Activated B cell treated with CpG ODN at 0.5 μM for 24 hours (primary cell): ENCODE measurements around the gene TIAM1. TPM values are rescaled to one million over a fixed set of nuclear protein-coding genes. Genes with fewer than 3 reads are reported as not detected.

Experiments used
- ATAC-seq: fragments of 200-7000 bp; cut with Tn5 transposase; one replicate; pipeline ENCODE4 v1.10.0; 2021; ENCODE audit warnings: low read depth, mild to moderate bottlenecking, moderate library complexity
- CTCF ChIA-PET: fragments of 350-600 bp; sonication (Branson Sonifier 250); formaldehyde crosslinking; loops from one replicate; lab custom pipeline; 2021; ENCODE audit warnings: antibody characterized with exemption; lab: Charles Lee
- POLR2A ChIA-PET: fragments of 350-600 bp; sonication (Branson Sonifier 250); formaldehyde crosslinking; loops from one replicate; lab custom pipeline; 2021; ENCODE audit warnings: antibody characterized with exemption; lab: Charles Lee
- DNase-seq: peaks from one replicate; pipeline ENCODE4 v3.0.0; 2022
- H3K27ac Mint-ChIP-seq: one replicate; pipeline ENCODE4 v1.8.0; 2020; ENCODE audit warnings: mixed read lengths
- H3K27me3 Mint-ChIP-seq: one replicate; pipeline ENCODE4 v1.8.0; 2021; ENCODE audit warnings: mixed read lengths
- H3K36me3 Mint-ChIP-seq: one replicate; pipeline ENCODE4 v1.8.0; 2021; ENCODE audit warnings: low read depth, mixed read lengths
- H3K4me1 Mint-ChIP-seq: one replicate; pipeline ENCODE4 v1.8.0; 2021; ENCODE audit warnings: mixed read lengths
- H3K4me3 Mint-ChIP-seq: one replicate; pipeline ENCODE4 v1.8.0; 2020; ENCODE audit warnings: mild to moderate bottlenecking, mixed read lengths
- H3K9me3 Mint-ChIP-seq: one replicate; pipeline ENCODE4 v1.8.0; 2020; ENCODE audit warnings: mixed read lengths
- intact Hi-C: fragments of 100-400 bp; cut with micrococcal nuclease; formaldehyde crosslinking; loops from one replicate; pipeline ENCODE4 v1.15.1; 2024
- total RNA-seq: library from RNA; stranded (reverse); gene quantifications from 2 replicates; pipeline ENCODE4 v1.2.3, GENCODE V29; 2022
- TF ChIP-seq, protein P1 (sequence below): fragments of 200-600 bp; IDR thresholded peaks from one replicate; pipeline ENCODE4 v1.8.0; 2022; ENCODE audit warnings: antibody characterized with exemption, mild to moderate bottlenecking

Gene TIAM1
- total RNA-seq, 1 donor from 2014 or later = 0.84 TPM

GRCh38 chr21:31316072-31316471 is 28.0 kb downstream of the TIAM1 start:
- DNase-seq (no peak), ATAC-seq (no peak)
- H3K9me3 Mint-ChIP-seq = no peaks in the 10 kb centered on the region
- no peaks in the 10 kb centered on the region for H3K4me1 Mint-ChIP-seq
- ChIA-PET POLR2A (no interaction called here), CTCF (no interaction called here)
- intact Hi-C loops = no loop called here
- no peaks in the 10 kb centered on the region for H3K27me3 Mint-ChIP-seq
- H3K4me3 Mint-ChIP-seq = no peak overlapping the region
- H3K36me3 Mint-ChIP-seq = no peaks in the 10 kb centered on the region
- TF ChIP-seq, protein P1, sequence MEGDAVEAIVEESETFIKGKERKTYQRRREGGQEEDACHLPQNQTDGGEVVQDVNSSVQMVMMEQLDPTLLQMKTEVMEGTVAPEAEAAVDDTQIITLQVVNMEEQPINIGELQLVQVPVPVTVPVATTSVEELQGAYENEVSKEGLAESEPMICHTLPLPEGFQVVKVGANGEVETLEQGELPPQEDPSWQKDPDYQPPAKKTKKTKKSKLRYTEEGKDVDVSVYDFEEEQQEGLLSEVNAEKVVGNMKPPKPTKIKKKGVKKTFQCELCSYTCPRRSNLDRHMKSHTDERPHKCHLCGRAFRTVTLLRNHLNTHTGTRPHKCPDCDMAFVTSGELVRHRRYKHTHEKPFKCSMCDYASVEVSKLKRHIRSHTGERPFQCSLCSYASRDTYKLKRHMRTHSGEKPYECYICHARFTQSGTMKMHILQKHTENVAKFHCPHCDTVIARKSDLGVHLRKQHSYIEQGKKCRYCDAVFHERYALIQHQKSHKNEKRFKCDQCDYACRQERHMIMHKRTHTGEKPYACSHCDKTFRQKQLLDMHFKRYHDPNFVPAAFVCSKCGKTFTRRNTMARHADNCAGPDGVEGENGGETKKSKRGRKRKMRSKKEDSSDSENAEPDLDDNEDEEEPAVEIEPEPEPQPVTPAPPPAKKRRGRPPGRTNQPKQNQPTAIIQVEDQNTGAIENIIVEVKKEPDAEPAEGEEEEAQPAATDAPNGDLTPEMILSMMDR = no peak
- H3K27ac Mint-ChIP-seq = no peak overlapping the region

- intact Hi-C loops = no loop called here
- H3K9me3 Mint-ChIP-seq = no peaks in the 10 kb centered on the region
- CTCF ChIA-PET = no interaction called here
- POLR2A ChIA-PET = no interaction called here
- TF ChIP-seq, protein P1 = no peak
- no peaks in the 10 kb centered on the region for H3K27me3 Mint-ChIP-seq
- DNase-seq = no peak
- no peak overlapping the region for H3K27ac Mint-ChIP-seq
- ATAC-seq = no peak
- H3K36me3 Mint-ChIP-seq = no peaks in the 10 kb centered on the region
- H3K4me3 Mint-ChIP-seq = no peak overlapping the region
- H3K4me1 Mint-ChIP-seq = no peaks in the 10 kb centered on the region
Measured at GRCh38 chr21:31310750-31311149, 33.3 kb downstream of the TIAM1 start.

DNA sequence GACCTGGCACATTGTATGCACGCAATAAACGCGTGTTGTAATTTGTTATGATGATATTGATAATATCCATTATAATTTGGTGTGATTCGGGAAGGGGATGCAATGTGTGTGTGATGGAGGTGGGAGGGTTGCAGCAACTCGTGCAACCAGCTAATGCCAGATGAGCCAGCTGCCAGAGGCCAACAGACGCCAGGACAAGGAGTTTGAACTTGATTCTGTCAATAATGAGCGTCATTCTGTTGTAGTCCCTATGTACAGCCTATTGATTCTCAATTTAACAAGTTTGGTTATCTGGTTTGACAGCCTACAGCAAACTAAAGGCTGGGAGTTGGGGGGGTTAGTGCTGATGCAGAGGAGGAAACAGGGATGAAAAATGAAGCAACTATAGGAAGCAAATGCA is 35.5 kb downstream of the TIAM1 start:
- H3K27ac Mint-ChIP-seq = no peak overlapping the region
- ChIA-PET POLR2A (no interaction called here), CTCF (no interaction called here)
- no peaks in the 10 kb centered on the region for H3K9me3 Mint-ChIP-seq
- H3K36me3 Mint-ChIP-seq = no peaks in the 10 kb centered on the region
- no peaks in the 10 kb centered on the region for H3K4me1 Mint-ChIP-seq
- TF ChIP-seq, protein P1 = no peak
- H3K4me3 Mint-ChIP-seq = no peak overlapping the region
- DNase-seq = no peak
- ATAC-seq = no peak
- intact Hi-C loops = no loop called here
- H3K27me3 Mint-ChIP-seq = no peaks in the 10 kb centered on the region

GRCh38 chr21:31305888-31306287 is 38.2 kb downstream of the TIAM1 start:
- DNase-seq (no peak), ATAC-seq (no peak)
- Mint-ChIP-seq H3K27me3 (no peaks in the 10 kb centered on the region), H3K9me3 (no peaks in the 10 kb centered on the region), H3K4me1 (no peaks in the 10 kb centered on the region), H3K27ac (no peak overlapping the region), H3K36me3 (no peaks in the 10 kb centered on the region), H3K4me3 (no peak overlapping the region)
- TF ChIP-seq, protein P1 = no peak
- POLR2A ChIA-PET = interaction anchor here (0.7 kb wide), 1 partner anchor 71 kb away, joined by 3 read pairs; no protein-coding TSS in a partner anchor
- intact Hi-C loops = no loop called here
- CTCF ChIA-PET = no interaction called here

- TF ChIP-seq, protein P1 = no peak
- H3K9me3 Mint-ChIP-seq = no peaks in the 10 kb centered on the region
- H3K36me3 Mint-ChIP-seq = no peaks in the 10 kb centered on the region
- DNase-seq = no peak
- CTCF ChIA-PET = no interaction called here
- no peak for ATAC-seq
- no peaks in the 10 kb centered on the region for H3K27me3 Mint-ChIP-seq
- H3K4me1 Mint-ChIP-seq = no peaks in the 10 kb centered on the region
- H3K27ac Mint-ChIP-seq = no peak overlapping the region
- POLR2A ChIA-PET = no interaction called here
- H3K4me3 Mint-ChIP-seq = no peak overlapping the region
- intact Hi-C loops = no loop called here
Measured at GRCh38 chr21:31299291-31300147, 44.5 kb downstream of the TIAM1 start.
